ENCODE data around the gene MAP1B. TPM values are rescaled to one million over a fixed set of nuclear protein-coding genes. Genes with fewer than 3 reads are reported as not detected.

MAP1B gene
- total and polyA plus RNA-seq, 9 of the 15 experiments (the other 6 are each of a cell fraction or from before 2014, with no cell fraction given): 5.2 to 66.1 (median 17.3) TPM

GRCh38 chr5:72221099-72221498 lies 113.8 kb downstream of the MAP1B start (continued):
- TF ChIP-seq, protein P1, sequence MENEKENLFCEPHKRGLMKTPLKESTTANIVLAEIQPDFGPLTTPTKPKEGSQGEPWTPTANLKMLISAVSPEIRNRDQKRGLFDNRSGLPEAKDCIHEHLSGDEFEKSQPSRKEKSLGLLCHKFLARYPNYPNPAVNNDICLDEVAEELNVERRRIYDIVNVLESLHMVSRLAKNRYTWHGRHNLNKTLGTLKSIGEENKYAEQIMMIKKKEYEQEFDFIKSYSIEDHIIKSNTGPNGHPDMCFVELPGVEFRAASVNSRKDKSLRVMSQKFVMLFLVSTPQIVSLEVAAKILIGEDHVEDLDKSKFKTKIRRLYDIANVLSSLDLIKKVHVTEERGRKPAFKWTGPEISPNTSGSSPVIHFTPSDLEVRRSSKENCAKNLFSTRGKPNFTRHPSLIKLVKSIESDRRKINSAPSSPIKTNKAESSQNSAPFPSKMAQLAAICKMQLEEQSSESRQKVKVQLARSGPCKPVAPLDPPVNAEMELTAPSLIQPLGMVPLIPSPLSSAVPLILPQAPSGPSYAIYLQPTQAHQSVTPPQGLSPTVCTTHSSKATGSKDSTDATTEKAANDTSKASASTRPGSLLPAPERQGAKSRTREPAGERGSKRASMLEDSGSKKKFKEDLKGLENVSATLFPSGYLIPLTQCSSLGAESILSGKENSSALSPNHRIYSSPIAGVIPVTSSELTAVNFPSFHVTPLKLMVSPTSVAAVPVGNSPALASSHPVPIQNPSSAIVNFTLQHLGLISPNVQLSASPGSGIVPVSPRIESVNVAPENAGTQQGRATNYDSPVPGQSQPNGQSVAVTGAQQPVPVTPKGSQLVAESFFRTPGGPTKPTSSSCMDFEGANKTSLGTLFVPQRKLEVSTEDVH (IDR thresholded peaks at IDR 0.05; ENCODE audit: low read depth, partially characterized antibody): no peak
- TF ChIP-seq C11orf30 (IDR thresholded peaks at IDR 0.05; ENCODE audit: low read depth) (peak; percentile 69), RAD21 (CRISPR knock-in tag; conservative IDR thresholded peaks at IDR 0.05 in 1 of 2, IDR thresholded peaks at IDR 0.05 in 1 of 2) (no peak), SMC3 (conservative IDR thresholded peaks at IDR 0.05; ENCODE audit: insufficient read depth, low read depth, low read length) (no peak), CREM (IDR thresholded peaks at IDR 0.05; ENCODE audit: low read depth) (no peak), SRF (CRISPR knock-in tag; IDR thresholded peaks at IDR 0.05) (no peak), CHD1 (IDR thresholded peaks at IDR 0.05; ENCODE audit: low read length) (no peak), EWSR1 (IDR thresholded peaks at IDR 0.05; ENCODE audit: borderline replicate concordance, low read depth, partially characterized antibody) (no peak), MAFF (IDR thresholded peaks at IDR 0.05; ENCODE audit: low read length) (peak; percentile 25; the same call in 1 of the 2 replicates), ZNF316 (IDR thresholded peaks at IDR 0.05) (peak; percentile 72), HDAC8 (tag; IDR thresholded peaks at IDR 0.05) (no peak), HMGN3 (IDR thresholded peaks at IDR 0.05; ENCODE audit: borderline replicate concordance, extremely low read depth, insufficient read length, low read depth, low read length) (no peak), RBM25 (IDR thresholded peaks at IDR 0.05; ENCODE audit: low read depth, low read length, severe bottlenecking) (no peak), ARHGAP35 (IDR thresholded peaks at IDR 0.05; ENCODE audit: partially characterized antibody) (no peak)

All from K562 (cell line).